HG03045 (cell line): ENCODE data around the gene ELFN1.

Source experiments
- ATAC-seq: cut with Tn5 transposase; IDR thresholded peaks from one replicate; pipeline ENCODE4 v1.9.1; 2021; ENCODE audit warnings: mild to moderate bottlenecking, moderate library complexity; ENCODE audit not compliant: unreplicated experiment

Gene ELFN1

DNA sequence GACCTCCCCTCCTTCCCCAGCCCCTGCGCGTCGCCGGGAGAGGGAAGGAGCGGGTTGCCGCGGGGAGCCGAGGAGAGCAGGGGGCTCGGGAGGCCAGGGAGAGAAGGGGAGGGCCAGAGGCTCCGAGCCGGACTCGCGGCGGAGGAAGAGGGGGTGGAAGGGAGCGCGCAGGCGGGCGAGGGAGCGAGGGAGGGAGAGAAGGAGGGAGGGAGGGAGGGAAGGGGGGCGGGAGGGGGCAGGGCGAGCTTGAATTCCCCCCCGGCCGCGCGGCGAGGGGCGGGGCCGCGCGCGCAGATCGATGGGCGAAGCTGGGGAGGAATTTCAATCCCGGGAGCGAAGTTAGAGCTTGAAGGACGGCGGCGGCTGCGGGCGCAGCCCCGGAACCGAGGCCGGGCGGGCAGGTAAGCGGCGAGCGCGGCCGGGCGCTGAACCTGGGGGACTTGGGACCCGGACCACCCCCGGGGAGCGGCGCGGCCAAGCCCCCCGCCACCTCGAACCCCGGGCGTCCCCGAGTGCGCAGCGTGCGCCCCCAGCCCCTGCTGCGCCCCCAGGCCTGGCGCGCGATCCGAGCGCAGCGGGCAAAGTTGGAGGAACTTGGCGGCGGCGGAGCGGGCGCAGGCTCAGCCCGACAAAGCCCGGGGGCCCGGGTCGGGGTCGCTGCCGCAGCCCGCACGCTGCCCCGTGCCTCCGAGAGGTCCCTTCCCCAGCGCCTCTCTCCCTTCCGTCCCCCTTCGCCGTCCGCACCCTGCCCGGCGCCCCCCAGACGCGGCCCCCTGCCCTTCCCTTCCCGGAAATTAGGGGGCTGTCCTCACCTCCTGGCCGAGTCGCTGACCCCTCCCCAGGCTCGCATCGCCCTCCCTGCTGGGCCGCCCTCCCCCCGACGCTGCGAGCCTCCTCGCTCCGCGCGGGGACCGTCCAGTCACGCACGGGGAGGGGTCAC, at the start of gene ELFN1:
ELFN1 (plus strand) TSS at position 324 of the 940 bp plus-strand sequence. CDS start 74,320 bp downstream, outside the sequence.
- no peak for ATAC-seq

DNA sequence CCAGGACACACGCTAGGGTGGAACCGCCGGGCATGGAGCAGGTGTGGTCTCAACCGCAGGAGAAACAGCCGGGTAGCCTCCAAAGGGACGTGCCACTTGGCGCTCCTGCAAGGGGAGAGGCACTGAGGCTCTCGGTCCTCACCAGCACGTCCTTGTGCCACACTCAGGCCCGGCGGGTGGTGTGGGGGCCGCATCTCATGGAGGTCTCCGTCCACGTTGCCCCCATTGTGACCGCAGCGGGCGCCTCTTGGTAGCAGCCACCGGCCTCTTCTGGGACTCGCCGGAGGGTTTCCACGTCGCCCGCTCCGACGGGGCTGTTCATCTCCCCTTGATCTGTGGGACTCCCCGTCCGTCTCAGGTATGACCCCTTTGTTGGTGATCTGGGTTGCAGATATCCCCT, 49.2 kb upstream of the ELFN1 start:
- no peak for ATAC-seq

DNA sequence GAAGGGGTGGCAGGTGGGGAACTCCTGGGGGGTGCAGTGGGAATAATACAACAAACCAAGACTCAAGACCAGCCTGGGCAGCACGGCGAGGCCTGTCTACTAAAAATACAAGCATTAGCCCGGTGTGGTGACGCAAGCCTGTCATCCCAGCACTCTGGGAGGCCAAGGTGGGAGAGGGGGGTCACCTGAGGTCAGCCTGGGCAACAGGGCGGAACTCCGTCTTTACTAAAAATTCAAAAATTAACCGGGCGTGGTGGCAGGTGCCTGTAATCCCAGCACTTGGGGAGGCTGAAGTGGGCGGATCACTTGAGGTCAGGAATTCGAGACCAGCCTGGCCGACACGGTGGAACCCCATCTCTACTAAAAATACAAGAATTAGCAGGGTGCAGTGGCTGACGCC, 48.4 kb upstream of the ELFN1 start:
- no peak for ATAC-seq

DNA sequence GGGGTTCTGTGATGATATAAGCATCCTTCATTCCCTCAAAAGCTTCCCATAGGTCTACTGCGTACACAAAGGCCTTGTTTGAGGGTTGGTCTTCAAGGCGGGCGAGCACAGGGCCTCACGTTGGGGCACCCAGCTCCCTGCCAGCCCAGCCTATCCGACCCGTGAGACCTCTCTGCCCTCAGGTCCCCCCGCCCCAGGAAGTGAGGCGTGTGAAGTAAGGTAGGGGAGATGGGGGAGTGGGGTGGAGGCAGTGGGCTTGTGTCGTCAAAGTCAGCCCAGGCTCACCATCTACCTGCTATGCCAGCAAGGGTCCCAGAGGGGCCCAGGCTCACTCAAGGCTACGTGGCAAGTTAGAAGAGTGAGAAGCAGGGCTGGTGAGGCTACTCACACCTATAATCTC, 47.6 kb upstream of the ELFN1 start:
- ATAC-seq, result no peak

DNA sequence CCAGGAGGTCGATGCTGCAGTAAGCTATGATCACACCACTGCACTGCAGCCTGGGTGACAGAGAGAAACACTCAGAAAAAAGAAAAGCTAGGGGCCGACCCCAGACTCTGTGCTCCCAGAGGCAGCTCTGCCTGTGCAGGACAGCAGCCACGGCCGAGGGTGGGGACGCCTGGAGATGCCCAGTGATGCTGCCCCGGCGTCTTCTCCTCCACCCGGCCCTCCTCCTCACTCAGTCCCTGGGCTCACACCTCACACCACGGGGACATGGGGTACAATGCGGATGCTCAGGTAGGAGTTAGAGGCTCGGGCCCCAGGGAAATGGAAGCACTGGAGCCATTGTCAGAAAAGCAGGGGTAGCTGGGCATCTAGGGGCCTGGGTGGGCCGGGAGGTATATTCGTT, 46.3 kb upstream of the ELFN1 start:
- ATAC-seq, result no peak

DNA sequence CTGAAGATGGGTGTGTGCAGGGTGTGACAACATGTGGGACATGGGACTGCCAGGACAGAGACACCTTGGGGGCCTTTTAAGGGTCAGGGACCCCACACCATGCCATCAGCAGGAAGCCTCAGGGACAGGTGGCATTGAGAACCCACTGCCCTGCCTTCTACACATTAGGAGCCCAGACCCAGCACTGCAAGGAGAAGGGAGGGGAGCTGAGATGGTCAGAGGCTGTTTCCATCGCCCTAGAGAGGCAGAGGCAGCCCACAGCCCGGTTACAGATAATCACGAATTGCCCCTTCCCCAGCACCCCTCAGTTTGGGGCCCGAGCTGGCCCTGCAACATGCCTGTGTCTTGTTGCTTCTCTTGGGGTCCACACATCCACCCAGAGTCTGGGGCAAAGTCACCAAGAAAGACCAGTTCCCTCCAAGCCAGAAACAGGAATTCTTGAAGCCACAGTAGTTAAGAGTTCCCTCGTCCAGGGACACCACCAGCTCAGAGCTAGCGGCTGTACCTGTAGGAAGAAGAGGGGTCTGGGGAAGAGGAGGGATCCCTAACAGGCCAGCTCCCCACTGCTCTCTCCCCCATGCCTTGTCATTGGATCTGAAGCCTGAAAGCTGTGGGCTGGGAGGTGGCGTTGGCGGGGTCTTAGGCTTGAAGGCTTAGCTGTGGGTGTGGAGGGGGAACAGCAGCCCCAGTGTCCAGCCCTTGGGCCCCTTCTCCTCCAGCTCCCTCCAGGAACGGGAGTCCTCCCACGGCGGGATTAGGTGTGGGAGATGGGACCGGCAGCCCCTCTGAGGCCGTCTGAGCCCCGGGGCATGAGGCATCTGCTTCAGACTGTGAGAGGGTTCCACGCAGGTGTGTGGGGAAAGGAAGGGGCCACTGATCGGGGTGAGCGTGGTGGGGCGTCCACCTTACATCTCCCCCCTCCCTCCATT, 44.8 kb upstream of the ELFN1 start:
- no peak for ATAC-seq

DNA sequence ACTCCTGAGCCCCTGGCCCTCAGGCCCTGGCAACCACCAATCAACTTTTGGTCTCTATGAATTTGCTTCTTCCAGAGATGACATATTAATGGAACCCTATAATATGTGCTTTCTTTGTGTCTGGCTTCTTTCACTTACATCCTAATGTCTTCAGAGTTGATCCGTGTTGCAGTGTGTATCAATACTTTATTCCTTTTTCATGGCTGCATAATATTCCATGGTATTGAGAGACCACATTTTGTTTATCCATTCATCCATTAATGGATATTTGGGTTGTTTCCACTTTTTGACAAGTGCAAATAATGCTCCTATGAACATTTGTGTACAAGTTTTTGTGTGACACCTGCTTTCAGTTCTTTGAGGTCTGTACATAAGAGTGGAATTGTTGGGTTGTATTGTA, 43.3 kb upstream of the ELFN1 start:
- no peak for ATAC-seq

DNA sequence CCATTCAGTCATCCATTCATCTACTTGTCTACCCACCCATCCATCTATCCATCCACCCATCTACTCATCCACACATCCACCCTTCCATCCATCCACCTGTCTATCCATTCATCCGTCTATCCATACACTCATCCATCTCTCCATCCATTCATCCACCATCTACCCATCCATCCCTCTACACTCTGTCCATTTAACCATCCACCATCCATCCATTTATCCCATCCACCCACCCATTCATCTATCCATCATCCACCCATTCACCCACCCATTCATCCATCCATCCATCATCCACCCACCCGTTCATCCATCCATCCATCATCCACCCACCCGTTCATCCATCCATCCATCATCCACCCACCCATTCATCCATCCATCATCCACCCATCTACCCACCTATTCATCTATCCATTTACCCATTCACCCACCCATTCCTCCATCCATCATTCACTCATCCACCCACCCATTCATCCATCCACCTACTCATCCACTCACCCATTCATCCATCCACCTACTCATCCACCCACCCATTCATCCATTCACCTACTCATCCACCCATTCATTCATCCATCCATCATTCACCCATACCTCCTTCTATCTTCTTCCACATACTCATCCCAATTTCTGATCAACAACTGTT, 39.3 kb upstream of the ELFN1 start:
- no peak for ATAC-seq

DNA sequence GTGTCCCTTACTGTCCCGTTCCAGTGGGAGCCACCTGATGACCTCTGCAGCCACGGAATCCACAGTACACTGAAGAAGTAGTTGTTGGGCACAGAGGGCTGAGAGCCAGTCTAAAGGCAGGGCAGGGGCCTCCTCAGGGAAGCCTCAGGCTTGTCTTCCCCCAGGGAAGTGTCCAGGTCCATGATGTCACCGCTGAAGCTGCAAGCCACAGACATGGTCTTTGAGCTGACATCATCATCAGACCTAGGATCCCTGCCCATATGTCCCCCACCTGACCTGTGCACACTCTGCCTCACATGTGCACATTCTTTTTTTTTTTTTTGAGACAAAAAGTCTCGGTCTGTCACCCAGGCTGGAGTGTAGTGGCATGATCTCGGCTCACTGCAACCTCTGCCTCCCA, 38.4 kb upstream of the ELFN1 start:
- ATAC-seq, result no peak

DNA sequence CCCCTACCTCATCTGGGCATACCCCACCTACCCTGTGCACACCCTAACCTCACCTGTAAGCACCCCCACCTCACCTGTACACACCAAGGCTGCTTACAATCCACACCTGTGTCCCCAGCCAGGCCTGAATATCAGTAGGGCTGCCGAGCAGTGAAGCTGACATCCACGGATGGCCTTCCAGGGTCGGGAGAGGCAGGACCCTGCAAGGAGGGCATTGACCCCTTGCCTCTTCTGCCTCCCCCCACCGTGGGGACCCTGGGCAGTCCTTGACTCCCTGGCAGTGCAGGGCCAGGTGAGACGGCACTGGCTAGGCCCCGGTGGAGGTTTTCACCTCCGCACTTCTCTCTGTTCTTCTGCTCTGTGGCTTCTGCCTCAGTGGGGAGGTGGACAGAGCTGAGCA, 37.6 kb upstream of the ELFN1 start:
- no peak for ATAC-seq

DNA sequence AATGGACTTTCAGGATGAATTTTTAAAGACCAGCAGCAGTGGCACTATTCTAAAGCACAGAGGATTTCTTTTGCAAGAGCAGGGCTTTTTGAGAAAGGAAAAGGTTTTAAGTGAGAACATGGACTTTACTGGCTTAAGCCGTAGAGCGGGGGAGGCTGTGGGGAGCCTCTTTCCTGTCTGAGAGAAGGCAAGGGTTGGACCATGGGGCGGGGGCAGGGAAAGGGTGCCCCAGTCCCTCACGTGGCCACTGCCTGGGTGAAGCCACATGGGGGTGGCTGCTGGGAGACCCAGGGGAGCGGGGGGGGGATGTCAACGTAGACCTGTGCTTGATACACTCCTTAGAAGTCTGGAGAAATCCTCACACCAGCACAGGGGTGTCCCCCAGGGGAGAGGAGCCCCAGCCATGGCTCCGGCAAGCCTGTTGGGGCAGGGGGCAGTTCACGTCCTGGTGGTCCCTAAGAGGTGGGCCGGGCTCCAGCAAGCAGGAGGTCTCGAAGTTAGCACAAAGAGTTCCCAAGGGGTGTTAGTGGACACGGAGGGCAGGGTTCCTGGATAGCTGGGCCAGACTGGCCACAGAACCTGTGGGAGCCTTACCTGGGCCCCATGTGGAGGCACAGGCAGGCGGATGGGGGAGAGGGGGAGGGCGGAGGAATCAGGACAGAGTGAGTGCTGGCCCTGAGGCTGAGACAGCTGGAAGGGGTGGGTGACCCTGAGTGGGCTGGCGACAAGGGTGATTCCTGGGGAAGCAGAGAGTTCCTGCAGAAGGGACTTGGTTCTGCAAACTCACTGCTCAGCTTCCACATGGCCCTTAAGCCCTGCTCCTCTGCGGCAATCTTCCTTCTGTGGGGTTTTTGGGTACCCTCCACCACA, 36.9 kb upstream of the ELFN1 start:
- no peak for ATAC-seq

DNA sequence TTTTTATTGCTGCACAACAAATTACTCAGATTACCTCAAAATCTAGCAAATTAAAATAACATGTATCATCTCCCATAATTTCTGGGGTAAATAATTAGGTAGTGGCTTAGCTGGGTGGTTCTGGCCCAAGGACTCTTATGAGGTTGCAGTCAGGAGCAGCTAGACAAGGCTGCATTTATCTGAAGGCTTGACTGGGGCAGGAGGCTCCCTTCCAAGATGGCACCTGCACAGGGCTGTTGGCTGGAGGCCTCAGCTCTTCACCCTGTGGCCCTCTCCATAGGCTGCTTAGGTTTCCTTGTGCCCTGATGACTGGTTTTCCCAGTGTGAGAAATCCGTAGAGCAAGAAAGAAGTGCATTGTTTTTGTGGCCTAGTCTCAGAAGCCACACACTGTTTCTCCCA, 34.7 kb upstream of the ELFN1 start:
- no peak for ATAC-seq

DNA sequence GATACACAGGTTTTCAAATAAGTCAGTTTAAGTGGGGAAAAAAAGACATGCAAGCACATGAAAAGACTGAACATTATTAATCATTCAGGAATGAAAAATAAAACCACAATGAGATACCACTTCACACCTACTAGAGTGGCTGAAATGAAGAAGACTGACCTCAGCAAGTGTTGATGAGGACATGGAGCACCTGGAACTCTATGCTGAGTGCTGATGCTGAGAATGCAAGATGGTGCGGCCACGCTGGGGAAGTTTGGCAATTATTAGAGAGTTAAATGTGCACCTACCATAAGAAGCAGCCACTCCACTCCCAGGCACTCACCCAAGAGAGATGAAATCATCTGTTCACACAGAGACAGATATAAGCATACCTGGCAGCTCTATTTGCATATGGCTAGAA, 32.9 kb upstream of the ELFN1 start:
- no peak for ATAC-seq

DNA sequence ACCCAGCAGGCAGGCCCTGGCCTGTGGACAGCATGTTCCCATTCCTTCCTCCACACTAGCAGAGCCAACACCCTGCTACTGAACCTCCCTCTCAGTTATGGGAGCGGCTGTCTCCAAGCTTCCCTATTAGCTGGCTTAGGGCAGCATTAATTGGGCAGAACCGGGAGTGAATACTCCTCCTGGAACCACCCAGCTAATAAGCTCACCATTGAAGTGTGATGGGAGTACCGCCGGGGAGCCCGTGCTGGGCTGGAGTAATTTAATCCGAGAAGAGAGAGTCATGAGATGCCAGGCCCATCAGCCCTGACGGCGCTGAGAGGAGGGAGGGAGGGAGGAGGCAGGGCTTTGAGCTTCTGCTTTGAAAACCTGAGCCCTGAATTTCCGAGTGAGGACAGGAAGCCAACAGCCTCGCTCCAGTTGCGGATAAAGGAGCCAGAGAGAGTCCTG, 31.8 kb upstream of the ELFN1 start:
- no peak for ATAC-seq

DNA sequence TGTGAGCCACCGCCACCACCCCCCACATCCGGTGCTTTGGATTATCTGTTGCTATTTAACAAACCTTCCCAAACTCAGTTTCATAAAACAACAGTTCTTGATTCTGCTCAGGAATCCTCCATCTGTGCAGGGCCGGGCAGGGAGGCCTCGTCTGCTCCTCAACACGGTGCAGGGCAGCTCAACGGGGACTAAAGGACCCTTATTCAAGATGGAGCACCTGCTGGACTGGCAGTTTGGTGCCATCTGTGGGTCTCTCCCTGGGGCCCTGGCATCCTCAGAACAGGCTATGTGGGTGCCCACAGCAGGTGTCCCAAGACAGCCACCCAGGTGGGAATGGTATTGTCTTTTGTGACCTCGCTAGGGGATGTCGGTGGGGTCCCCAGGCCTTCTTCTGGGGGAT, 31.0 kb upstream of the ELFN1 start:
- ATAC-seq, result no peak

DNA sequence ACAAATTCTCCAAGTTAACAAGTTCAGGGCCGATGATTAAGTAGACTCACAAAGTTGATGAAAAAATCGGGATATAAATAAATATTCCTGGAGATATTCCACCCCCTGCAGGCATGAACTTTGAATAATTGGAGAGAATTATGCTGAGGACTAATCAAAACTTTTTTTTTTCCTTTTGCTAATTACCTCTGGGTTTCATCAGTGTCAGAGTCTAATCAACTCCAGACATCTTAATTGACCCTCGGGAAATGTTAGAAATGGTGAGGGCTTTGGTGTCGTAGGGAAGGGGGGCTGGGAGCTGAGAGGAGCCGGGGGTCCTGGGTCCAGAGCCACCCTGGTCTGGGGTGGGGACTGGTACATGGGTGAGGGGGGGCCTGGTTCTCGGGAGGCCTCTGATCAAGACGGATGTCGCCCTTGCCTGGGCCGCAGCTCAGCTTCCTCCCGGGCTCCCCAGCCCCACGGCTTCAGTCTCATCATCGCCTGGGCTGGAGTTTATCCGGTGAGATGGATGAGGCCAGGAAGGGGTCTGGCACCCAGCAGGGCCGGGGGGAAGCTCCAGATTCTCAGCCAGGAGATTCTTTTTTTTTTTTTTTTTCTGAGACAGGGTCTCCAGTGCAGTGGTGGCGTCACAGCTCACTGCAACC, 30.4 kb upstream of the ELFN1 start:
- ATAC-seq, result no peak

DNA sequence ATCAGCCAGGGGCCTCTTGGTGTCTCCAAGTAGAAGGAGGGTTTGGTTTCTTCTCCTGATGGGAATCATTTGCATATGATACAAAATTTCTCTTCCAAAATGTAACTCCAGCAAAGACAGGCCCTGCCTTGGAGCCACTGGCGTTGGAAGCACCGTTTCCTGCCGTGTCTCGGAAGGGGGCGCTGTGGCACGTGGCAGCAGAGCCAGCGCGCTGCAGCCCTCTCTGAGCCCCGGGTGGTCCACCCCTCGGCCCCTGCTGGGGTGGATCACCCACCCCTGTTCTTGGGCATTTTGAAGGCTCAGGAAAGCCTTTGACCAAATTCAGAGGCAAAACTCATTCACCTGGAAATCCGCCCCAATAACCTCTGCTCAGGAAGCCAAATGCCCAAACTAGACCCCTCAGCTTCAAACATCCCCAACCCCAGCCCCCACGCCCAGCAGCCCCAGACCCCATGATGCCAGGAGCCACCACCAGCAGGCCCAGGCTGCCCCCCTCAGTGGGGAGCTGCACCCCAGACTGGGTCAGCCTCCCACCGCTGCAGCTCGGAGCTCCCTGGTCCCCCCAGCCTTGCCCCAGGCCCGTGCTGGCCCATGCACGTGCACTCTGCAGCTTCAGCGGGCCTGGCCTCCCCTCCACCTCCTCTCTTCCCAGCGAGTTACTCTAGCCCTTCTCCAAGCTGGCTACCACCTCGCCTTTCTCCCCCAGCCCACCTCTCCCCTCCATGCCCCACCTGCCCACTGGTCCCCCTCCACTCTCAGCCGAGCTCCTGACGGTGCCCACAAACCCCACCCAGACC, 29.5 kb upstream of the ELFN1 start:
- ATAC-seq, result no peak

DNA sequence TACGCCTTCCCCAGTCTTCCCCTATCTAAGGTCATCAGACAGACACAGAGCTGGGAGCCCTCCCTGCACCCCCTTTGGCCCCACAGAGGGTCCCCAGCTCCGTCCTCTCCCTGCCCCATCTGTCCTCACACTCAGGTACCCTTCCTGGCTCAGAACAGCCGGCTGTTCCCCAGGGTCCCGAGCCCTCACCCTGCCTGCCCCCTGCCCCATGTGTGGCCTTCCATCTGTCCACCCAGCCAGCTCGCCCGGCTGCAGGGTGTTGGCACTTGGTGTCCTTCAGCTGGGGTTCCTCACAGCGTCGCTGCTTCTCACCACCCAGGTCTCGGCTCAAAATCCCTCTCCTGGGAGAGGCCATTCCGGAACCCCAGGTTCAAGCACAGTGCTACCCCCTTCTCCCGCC, 28.9 kb upstream of the ELFN1 start:
- no peak for ATAC-seq

DNA sequence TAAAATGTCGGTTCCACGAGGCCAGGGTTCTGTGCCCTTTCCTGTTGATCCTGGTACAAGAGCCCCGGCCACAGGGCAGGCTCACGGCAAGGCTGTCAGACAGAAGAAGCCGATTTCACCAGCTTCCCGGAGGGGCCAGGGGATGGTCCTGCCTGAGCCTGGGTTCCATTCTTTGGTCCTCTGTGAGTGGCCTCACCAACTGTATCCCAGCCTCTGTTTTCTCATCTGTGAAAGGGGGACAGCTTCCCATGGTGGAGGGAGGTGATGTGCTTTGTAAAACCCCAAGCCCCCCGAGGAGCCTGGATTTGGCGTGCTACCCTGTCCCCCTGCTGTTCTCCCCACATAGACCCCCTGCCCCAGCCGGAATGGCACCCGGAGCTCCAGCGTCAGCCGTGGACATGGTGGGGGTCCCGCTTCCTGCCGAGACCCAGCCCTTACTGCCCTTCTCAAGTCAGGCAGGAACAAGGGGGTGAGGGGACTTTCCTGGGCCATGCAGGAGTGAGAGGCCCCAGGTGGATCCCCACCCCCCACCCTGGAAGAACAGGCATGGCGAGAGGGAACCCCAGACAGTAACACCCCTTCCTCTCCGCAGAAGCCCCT, 28.3 kb upstream of the ELFN1 start:
- no peak for ATAC-seq
